NCI-H226 (cell line): ENCODE measurements around the gene GON4L.
"Not testable (repeated sequence)": the region's sequence is repeated elsewhere in the genome, so short reads cannot be mapped to it uniquely, and the experiment has no call there.

Source experiments
- DNase-seq: peaks from one replicate; pipeline ENCODE4 v3.0.0-alpha.2; 2015

The GON4L gene

GRCh38 chr1:155741908-155742307 lies 115.1 kb downstream of the GON4L start:
- no peak for DNase-seq

GRCh38 chr1:155740995-155741394 lies 116.0 kb downstream of the GON4L start:
- DNase-seq = no peak

GRCh38 chr1:155729031-155729898 lies 127.7 kb downstream of the GON4L start:
- peak; percentile 37 for DNase-seq

DNA sequence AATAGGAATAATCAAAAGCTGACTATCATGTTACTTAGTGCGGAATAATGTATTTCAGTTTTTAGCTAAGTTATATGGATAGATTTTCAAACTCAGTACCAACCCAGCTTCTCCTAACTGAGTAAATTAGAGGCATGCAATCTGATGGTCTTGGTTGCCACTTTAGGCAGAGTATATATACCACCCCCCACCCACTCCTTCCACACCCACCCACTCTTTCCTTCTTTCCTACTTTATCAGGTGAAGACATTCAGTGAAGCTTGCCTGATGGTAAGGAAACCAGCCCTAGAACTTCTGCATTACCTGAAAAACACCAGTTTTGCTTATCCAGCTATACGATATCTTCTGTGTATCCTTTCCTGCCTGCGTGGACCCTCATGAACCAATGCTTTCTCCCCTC lies 131.9 kb downstream of the GON4L start:
- DNase-seq = no peak

- DNase-seq = no peak
Measured at GRCh38 chr1:155719703-155720102, 137.3 kb downstream of the GON4L start.

DNA sequence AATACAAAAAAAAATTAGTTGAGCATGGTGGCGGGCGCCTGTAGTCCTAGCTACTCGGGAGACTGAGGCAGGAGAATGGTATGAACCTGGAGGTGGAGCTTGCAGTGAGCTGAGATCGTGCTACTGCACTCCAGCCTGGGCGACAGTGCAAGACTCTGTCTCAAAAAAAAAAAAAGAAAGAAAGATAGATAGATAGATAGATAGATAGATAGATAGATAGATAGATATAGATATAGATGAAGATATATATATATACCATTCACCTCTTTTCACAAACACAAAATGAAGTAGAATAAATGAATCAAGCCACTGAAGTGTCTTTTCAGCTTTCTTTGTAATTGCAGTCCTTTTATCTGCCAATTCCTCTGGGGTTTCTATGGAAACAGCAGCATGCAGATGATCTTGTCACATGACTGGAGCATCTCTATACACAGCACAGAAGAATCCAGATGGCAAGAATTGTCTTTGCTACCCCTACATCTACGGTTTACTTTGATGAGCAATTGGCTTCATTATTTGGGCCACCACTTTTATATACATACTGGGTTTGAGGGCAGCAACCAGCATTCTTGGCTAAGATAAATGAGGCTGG lies 138.4 kb downstream of the GON4L start:
- DNase-seq = not testable (repeated sequence)

DNA sequence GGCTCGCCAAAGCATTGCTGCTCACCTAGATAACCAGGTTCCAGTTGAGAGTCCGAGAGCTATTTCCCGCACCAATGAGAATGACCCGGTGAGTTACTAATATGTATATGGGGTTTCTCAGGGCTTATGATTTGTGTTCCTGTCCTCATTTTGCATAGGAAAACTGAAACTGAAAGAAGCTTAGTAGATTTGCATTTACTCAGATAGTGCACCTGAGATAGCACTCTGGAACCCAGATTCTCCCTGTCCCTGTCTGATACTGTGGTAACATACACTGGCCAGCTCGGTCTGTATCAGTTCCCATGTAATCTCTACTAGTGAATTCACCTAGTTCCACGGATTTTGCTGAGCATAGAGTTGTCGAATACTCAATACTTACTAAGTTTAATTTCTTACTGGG lies 140.0 kb downstream of the GON4L start:
- DNase-seq = no peak

DNA sequence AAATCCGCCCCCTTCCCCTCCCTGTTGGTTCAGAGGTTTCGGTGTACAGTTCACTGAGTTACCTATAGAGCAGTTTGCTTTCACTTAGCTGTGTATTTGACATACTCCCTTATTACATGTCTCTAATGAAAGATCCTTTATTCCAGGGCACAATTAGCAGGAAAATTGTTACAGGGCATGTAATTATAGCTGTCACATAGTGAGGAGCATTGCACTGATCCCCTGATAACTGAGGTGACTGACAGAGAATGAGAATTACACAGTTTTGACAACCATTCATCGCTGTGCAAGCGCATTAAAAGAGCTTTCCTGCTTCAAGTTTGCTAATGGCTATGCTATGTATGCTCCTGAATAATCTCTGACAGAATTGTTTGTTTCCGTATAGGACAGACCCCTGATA lies 141.2 kb downstream of the GON4L start:
- no peak for DNase-seq

GRCh38 chr1:155715056-155715455 lies 142.0 kb downstream of the GON4L start:
- DNase-seq = not testable (repeated sequence)

GRCh38 chr1:155713075-155713474 lies 143.9 kb downstream of the GON4L start:
- no peak for DNase-seq

DNA sequence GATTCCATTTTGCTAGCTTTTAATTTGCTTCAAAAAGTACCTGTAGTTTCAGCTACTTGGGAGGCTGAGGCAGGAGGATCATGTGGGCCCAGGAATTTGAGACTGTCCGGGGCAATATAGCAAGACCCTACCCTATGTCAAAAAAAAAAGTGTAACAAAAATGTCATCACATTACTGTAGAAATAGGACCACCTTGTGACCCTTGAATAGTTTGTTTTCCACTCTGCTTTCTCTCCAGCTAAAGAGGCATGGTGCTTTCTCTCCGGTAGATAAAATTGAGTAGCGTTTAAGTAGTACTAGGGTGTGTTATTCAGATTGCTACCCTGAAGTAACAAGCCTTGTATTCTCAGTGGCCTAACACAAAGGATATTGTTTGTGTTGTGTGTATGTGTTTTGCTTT lies 144.4 kb downstream of the GON4L start:
- DNase-seq = not testable (repeated sequence)

GRCh38 chr1:155711457-155711856 lies 145.6 kb downstream of the GON4L start:
- DNase-seq = not testable (repeated sequence)

- DNase-seq = no peak
Measured at GRCh38 chr1:155709391-155709790, 147.6 kb downstream of the GON4L start.

DNA sequence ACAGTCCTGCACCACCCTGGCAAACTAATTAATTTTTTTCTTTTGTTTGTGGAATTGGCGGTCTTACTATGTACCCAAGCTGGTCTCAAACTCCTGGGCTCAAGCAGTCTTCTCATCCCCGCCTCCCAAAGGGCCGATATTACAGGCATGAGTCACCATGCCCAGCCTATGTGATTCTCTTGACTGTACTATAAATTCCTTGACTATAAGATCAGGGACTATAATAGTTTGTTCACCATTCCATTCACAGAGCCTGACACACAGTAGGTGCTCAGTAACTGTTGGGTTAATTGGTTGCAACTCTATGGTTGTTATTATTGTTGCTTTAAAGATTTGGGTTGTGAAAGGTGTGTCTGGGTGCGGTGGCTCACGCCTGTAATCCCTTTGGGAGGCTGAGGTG lies 150.9 kb downstream of the GON4L start:
- DNase-seq = peak; percentile 72

DNA sequence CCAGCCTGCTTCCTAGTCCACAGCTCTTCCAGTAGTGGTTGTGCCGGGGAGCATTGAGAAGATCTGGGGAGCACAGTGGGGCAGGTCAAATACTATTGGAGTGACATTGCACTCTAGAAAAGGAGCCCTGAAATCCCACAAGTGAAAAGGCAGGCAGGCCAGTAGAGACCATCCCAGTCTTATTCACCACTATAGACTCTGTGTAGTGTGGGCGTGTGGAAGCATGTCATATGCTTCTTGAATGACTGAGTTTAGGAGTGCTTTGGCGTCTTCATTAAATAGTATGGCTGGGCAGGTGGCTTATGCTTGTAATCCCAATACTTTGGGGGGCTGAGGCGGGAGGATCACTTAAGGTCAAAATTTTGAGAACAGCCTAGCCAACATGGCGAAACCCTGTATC lies 152.6 kb downstream of the GON4L start:
- DNase-seq = not testable (repeated sequence)

DNA sequence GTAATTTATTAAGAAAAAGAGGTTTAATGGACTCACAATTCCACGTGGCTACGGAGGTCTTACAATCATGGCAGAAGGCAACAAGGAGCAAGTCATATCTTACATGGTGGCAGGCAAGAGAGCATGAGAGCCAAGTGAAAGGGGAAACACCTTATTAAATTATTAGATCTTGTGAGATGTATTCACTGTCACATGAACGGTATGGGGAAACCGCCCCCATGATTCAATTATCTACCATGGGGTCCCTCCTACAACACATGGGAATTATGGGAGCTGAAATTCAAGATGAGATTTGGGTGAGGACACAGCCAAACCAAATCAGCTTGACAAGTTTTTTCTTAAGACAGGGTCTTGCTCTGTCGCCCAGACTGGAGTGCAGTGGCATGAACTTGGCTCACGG lies 153.8 kb downstream of the GON4L start:
- no peak for DNase-seq

- DNase-seq = not testable (repeated sequence)
Measured at GRCh38 chr1:155701675-155702074, 155.3 kb downstream of the GON4L start.
